ENCODE results near the gene SEMA5A.

SEMA5A gene

DNA sequence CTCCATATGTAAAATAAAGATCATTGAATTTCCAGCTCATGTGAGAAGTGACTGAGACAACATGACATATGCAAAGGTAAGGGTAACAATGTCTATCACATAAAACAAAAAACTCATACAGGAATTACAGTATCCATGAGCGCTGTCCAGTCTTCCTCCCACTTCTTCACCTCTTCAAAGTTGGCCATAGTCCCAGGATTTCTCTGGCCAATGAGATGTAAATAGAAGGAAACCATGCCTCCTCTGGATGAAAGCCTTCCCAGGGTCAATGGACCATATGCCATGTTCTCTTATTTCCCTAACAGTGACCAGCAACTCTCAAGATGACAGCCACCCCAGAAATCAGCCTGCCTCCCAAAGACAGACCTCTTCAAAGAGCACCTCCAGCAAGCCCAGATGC is 75.5 kb downstream of the SEMA5A start:
- no peak for TF ChIP-seq EZH2 (optimal IDR thresholded peaks at IDR 0.05; ENCODE audit: low read depth, low read length)
- TF ChIP-seq, protein P1, sequence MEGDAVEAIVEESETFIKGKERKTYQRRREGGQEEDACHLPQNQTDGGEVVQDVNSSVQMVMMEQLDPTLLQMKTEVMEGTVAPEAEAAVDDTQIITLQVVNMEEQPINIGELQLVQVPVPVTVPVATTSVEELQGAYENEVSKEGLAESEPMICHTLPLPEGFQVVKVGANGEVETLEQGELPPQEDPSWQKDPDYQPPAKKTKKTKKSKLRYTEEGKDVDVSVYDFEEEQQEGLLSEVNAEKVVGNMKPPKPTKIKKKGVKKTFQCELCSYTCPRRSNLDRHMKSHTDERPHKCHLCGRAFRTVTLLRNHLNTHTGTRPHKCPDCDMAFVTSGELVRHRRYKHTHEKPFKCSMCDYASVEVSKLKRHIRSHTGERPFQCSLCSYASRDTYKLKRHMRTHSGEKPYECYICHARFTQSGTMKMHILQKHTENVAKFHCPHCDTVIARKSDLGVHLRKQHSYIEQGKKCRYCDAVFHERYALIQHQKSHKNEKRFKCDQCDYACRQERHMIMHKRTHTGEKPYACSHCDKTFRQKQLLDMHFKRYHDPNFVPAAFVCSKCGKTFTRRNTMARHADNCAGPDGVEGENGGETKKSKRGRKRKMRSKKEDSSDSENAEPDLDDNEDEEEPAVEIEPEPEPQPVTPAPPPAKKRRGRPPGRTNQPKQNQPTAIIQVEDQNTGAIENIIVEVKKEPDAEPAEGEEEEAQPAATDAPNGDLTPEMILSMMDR (IDR thresholded peaks at IDR 0.05; ENCODE audit: low read length), result no peak
- no peak for TF ChIP-seq EZH2phosphoT487 (IDR thresholded peaks at IDR 0.05; ENCODE audit: low read length)

DNA sequence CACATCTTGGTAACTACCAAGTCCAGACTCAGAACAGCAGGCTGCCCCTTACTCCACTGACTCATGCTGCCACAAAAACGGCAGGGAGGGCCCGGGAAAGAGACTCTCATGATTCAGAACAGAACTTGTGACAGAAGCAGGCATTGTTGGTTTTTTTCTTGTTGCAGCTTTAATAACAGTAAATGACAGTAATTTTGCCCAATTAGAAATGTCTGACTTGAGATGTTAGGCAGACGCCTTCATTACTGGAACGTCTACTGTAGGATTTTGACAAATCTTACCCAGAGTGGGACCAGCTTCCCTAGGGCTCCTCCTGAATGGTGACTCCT is 77.9 kb downstream of the SEMA5A start:
- Histone ChIP-seq H3K36me3 (replicated peaks; ENCODE audit: insufficient read depth, low read length) (no peaks in the 10 kb centered on the region), H3K27me3 (replicated peaks; ENCODE audit: insufficient read depth, low read length) (no peaks in the 10 kb centered on the region), H2AFZ (ENCODE audit: low read length) (no peak overlapping the region), H3K9ac (ENCODE audit: low read length) (no peak overlapping the region), H3K79me2 (ENCODE audit: low read length) (no peaks in the 10 kb centered on the region), H3K9me2 (replicated peaks; ENCODE audit: insufficient read depth, low read length) (no peaks in the 10 kb centered on the region), H3K27ac (ENCODE audit: low read length) (no peak overlapping the region), H3F3A (ENCODE audit: insufficient read depth, low read length) (no peaks in the 10 kb centered on the region), H3K9me3 (replicated peaks; ENCODE audit: insufficient read depth, low read length) (no peaks in the 10 kb centered on the region), H4K20me1 (ENCODE audit: insufficient read depth, low read length) (no peaks in the 10 kb centered on the region), H3K4me3 (ENCODE audit: low read length) (no peak overlapping the region), H3K4me1 (ENCODE audit: low read length) (peaks cover 10% of the 10 kb centered on the region), H3K4me2 (ENCODE audit: low read depth, low read length) (no peak overlapping the region)
- TF ChIP-seq EZH2phosphoT487 (IDR thresholded peaks at IDR 0.05; ENCODE audit: low read length), result no peak
- TF ChIP-seq, protein P1 (IDR thresholded peaks at IDR 0.05; ENCODE audit: low read length), result no peak
- no peak for TF ChIP-seq EZH2 (optimal IDR thresholded peaks at IDR 0.05; ENCODE audit: low read depth, low read length)
- DNase-seq, result no peak

More for the DNA sequence above, 75.5 kb downstream of the SEMA5A start:
- Histone ChIP-seq H4K20me1 (ENCODE audit: insufficient read depth, low read length) (no peaks in the 10 kb centered on the region), H3K79me2 (ENCODE audit: low read length) (no peaks in the 10 kb centered on the region), H3K9me3 (replicated peaks; ENCODE audit: insufficient read depth, low read length) (no peaks in the 10 kb centered on the region), H3K4me1 (ENCODE audit: low read length) (no peaks in the 10 kb centered on the region), H3K27me3 (replicated peaks; ENCODE audit: insufficient read depth, low read length) (no peaks in the 10 kb centered on the region), H3K9ac (ENCODE audit: low read length) (no peak overlapping the region), H3K36me3 (replicated peaks; ENCODE audit: insufficient read depth, low read length) (no peaks in the 10 kb centered on the region), H3K4me3 (ENCODE audit: low read length) (no peak overlapping the region), H3K9me2 (replicated peaks; ENCODE audit: insufficient read depth, low read length) (no peaks in the 10 kb centered on the region), H2AFZ (ENCODE audit: low read length) (no peak overlapping the region), H3K4me2 (ENCODE audit: low read depth, low read length) (no peak overlapping the region), H3K27ac (ENCODE audit: low read length) (no peak overlapping the region), H3F3A (ENCODE audit: insufficient read depth, low read length) (no peaks in the 10 kb centered on the region)
- no peak for DNase-seq

DNA sequence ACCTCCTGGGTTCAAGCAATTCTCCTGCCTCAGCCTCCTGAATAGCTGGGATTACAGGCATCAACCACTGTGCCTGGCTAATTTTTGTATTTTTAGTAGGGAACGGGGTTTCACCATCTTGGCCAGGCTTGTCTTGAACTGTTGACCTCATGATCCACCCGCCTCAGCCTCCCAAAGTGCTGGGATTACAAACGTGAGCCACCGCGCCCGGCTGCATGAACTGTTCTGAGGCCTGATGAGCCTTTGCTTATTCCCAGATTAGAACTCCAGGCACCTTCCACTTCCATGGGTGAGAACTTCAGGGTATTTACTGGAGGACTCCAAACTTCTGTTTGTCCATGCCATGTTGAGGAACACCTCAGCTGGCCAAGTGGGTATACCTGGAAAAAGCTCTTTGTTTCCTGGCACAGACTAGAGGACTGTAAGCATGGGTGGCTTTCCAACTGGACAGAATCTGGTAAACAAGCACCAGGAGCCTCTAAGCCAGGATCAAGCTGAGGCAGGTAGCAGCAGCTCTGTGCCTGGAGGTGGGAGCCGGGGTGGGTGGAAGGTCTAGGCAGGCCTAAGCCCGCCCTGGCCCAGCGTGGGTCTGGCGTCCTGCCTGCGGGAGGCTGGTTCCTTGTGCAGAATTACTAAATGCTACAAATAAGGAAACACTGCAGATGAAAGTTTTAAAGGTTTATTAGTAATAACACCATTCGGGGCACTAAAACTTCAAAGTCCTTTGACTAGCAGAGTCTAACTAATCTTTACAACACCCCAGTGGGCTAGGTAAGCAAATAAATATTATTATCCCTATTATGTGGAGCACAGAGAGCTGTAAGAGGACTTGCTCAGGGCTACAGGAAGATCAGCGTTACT is 78.4 kb downstream of the SEMA5A start:
- Histone ChIP-seq H3F3A (ENCODE audit: insufficient read depth, low read length) (no peaks in the 10 kb centered on the region), H2AFZ (ENCODE audit: low read length) (no peak overlapping the region), H4K20me1 (ENCODE audit: insufficient read depth, low read length) (no peaks in the 10 kb centered on the region), H3K4me3 (ENCODE audit: low read length) (no peak overlapping the region), H3K4me2 (ENCODE audit: low read depth, low read length) (no peak overlapping the region), H3K4me1 (ENCODE audit: low read length) (peaks cover 12% of the 10 kb centered on the region), H3K9me3 (replicated peaks; ENCODE audit: insufficient read depth, low read length) (no peaks in the 10 kb centered on the region), H3K79me2 (ENCODE audit: low read length) (no peaks in the 10 kb centered on the region), H3K36me3 (replicated peaks; ENCODE audit: insufficient read depth, low read length) (no peaks in the 10 kb centered on the region), H3K9me2 (replicated peaks; ENCODE audit: insufficient read depth, low read length) (no peaks in the 10 kb centered on the region), H3K9ac (ENCODE audit: low read length) (no peak overlapping the region), H3K27me3 (replicated peaks; ENCODE audit: insufficient read depth, low read length) (no peaks in the 10 kb centered on the region), H3K27ac (ENCODE audit: low read length) (no peak overlapping the region)
- DNase-seq, result no peak
- TF ChIP-seq EZH2phosphoT487 (IDR thresholded peaks at IDR 0.05; ENCODE audit: low read length) (no peak), EZH2 (optimal IDR thresholded peaks at IDR 0.05; ENCODE audit: low read depth, low read length) (no peak)
- TF ChIP-seq, protein P1 (IDR thresholded peaks at IDR 0.05; ENCODE audit: low read length), result no peak

All from MM.1S (cell line).